Embryonic facial prominence (tissue), 1 donor: ENCODE results near the gene INSL4.

ENCODE experiments used
- DNase-seq: peaks from one replicate; pipeline ENCODE4 v3.0.0-alpha.2; 2016; ENCODE audit errors: extremely low spot score

Gene INSL4

DNA sequence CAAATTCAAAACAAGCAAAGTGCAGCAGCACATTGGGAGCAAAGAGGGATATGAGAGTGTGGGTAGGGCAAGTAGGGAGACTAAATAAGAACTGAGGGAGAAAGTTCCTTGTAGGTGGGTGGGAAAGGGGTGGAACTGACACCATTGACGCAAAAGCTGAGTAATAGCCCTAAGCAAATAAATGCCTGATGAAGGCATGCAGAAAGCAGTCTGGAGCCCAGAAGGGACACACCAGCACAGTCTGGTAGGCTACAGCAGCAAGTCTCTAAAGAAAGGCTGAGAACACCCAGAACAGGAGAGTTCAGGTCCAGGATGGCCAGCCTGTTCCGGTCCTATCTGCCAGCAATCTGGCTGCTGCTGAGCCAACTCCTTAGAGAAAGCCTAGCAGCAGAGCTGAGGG lies at the start of gene INSL4:
Gene INSL4, plus strand, starts transcription at position 208 of the 400 bp plus-strand sequence. Its CDS starts 105 bp downstream, at position 313.
- DNase-seq = no peak

DNA sequence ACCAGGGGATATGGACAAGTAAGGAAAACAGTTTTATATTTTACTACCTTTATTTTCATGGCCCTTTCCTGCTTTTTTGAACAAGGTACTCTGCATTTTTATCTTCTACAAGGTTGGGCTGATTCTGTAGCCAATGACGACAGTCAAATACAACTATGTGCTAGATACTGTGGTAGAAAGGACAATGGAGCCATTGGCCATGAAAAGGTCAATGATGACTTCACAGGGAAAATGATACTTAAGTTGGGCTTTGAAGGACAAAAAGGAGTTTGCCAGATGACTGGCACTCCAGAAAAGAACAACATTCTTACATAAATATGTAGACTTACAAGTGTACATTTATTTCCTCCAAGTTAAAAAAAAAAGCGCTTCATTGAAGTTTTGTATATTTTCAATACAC lies 46.4 kb upstream of the INSL4 start:
- no peak for DNase-seq

DNA sequence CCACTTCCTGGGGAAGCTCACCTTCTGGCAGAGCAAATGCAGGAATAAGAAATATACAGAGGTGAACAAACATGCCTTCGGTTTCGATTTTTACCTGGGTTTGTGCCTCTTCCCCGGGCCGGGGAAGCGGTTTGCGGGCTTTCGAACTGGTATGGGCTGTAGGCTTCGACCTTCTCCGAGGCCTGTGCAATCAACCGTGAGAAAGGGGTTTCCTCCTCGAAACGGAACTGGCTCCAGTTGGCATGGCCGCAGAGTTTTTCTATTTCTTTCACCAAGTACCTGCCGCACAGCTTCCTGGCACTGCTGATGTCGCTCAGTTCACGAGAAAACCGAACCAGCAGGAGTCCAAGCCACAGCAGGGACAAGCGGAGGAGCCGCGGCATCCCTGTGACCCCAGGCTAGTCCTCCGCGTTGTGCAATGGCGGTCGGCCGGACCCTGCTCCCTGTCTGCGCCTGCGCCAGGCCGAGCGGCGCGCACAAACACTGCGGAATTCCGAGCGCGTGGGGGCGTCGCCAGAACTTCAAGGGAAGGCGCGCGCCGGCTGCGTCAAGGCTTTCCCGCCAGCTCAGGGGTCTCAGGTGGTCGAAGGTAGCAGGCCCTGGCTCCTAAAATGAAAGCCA lies 45.9 kb upstream of the INSL4 start, which contains the start of gene INSL6:
Gene INSL6, minus strand, starts transcription at position 420 of the 621 bp plus-strand sequence. Its CDS starts 37 bp downstream, at position 383.
- DNase-seq = no peak

DNA sequence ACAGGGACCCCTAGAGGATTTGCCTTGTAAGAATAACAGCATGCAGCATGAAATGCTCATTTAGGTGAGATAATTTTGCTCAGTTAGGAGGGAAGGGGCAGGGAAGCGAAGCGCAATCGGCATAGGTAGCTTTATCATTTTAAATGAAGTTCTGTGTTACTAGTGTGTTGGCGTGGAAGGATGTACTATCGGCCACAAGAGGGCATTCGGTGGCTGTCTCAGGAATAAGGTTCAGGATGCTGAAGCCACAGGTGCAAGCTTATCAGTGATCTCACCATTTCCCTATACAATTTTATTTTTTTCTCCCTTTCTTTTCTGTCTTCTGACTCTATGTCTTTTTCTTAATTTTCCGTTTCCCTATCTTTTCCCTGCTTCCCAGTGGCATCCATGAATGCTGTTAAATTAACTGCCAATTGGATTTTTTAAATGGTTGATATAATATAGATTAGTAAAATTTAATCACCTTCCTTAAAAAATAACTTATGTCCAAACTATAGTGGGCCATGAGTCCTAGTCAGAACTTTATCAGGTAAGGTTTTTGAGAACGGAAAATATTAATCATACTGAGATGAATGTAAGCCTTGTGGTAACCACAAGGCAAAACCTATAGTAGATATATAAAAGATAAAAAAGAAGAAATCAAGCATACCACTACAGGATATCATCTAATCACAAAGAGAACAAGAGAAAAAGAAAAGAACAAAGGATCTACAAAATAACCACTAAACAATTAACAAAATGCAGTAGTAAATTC lies 44.6 kb upstream of the INSL4 start:
- DNase-seq = peak; percentile 12

- DNase-seq = no peak
These were observed 42.9 kb upstream of the INSL4 start for GRCh38 chr9:5188060-5188984.

DNA sequence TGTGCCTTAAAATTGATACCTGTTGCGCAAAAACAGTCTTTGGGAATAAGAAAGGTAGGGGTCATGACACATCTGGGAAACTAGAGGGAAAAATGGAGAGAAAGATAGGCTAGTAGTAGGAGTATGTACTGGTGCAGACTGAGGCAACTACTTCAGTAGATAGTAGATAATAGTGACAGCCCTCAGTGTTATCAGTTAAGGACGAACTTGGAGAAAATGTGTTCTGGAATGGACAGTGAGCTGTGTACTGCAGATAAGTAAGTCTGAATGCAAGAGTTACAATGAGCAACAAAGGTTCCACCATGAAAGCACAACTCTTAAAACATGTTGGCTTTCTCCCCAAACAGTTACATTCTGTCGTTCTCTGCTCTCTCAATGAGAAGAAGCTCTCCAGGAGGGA lies 39.2 kb upstream of the INSL4 start:
- DNase-seq = no peak

- DNase-seq = no peak
These were observed 37.9 kb upstream of the INSL4 start for GRCh38 chr9:5193345-5193744.

GRCh38 chr9:5195463-5195862 lies 35.8 kb upstream of the INSL4 start:
- DNase-seq = no peak

DNA sequence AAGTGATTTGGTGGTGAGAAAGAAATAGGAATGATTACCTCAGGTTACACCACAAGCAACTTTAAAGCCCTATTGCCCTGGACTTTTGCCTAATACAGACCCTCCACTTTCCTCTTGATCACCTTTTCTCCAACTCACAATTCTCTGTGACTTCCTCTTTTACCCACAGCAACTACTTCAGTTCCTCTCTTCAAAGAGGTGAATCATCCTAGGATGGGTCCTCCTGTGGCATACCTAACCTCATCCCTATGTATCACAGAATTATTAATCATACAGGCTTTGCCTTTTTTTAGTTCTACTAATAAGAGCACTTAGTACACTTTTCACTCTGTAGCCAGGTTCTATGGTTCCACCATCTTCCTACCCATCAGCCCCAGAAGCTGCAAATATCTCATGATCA lies 26.1 kb upstream of the INSL4 start:
- DNase-seq = no peak

- DNase-seq = no peak
These were observed 665 bp upstream of the INSL4 start for GRCh38 chr9:5230554-5230953.

DNA sequence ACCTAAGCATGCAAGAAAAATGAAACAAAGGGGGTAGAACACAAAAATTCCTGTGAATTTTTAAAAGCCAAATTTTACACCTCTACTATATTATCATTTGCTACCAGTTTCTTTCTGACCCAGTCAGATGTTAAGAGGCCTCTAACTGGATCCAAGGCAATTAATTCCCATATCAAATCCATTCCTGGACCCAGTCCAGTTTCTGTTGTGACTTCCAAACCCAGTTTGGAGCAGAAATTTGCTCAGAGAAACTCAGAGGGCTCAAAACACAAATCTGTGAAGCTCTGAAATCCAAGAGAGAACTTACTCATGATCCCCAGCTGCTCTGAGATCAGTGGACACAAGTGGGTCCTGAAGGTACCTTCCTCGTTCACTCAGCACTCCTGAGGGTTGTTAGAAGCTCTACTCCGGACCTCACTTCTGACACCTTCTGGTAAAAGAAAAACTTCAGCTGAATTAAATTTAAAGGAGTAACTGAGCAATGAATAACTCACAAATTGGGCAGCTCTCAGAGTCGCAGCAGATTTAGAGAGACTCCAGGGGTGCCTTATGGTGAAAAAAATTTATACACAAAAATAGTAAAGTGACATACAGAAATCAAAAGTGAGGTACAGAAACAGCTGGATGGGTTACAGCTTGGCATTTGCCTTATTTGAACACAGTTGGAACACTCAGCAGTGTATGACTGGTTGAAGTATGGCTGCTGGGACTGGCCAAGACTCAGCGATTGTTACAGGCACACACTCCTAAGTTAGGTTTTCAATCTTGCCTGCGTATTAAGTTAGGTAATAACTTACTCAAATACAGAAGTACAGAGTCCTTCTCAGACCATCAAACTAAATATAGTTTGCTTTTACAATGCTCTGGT lies 32.4 kb downstream of the INSL4 start:
- DNase-seq = no peak

GRCh38 chr9:5264219-5264595 lies 33.0 kb downstream of the INSL4 start:
- DNase-seq = no peak

GRCh38 chr9:5265939-5266338 lies 34.7 kb downstream of the INSL4 start:
- no peak for DNase-seq

- no peak for DNase-seq
These were observed 38.1 kb downstream of the INSL4 start for GRCh38 chr9:5269249-5269715.

GRCh38 chr9:5274770-5275169 lies 43.6 kb downstream of the INSL4 start:
- no peak for DNase-seq

DNA sequence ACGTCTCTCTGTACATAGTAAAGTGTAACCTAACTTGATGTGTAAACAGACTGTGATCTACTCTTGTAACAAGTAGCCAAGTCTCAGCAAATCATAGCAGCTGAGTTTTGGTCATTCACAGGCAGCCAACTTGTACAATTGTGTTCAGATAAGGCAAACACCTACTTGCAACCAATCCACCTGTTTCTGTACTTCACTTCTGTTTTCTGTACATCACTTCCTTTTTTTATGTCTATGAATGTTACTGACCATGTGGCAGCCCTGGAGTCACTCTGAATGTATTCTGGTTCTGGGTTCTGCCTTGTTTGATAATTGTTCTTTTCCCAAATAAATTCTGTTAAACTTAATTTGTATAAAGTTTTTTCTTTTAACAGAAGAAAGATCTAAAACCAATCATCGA lies 47.3 kb downstream of the INSL4 start:
- DNase-seq = no peak
